Activated naive CD4-positive, alpha-beta T cell treated with Interleukin-2 at 50 U/mL for 16 hours (primary cell): Measurements from ENCODE around the gene BRINP2.
"Not testable (repeated sequence)": the region's sequence is repeated elsewhere in the genome, so short reads cannot be mapped to it uniquely, and the experiment has no call there.

Experiments
- DNase-seq: peaks from one replicate; pipeline ENCODE4 v3.0.0-alpha.2; 2020

The BRINP2 gene

GRCh38 chr1:177278626-177279390, 108.0 kb downstream of the BRINP2 start:
- DNase-seq = no peak

DNA sequence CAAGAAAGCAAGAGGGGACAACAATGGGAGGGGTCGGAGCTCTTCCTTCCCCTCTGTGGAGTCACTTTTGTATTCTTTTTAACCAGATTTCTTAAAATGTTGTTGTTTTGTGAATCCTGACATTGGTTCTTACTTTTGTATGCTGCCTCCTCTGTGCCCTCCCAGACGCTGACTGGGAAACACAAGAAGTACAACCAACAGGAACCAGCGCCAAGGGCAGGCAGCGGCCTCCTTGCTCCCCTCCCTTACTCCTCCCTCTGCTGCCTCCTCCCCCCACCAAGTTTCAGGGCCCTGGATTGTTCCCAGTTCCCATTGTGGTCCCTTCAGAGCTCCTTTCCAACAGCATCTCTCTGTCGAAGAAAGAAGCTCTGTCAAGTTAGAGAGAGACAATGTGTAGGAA, 111.1 kb downstream of the BRINP2 start:
- DNase-seq = no peak

DNA sequence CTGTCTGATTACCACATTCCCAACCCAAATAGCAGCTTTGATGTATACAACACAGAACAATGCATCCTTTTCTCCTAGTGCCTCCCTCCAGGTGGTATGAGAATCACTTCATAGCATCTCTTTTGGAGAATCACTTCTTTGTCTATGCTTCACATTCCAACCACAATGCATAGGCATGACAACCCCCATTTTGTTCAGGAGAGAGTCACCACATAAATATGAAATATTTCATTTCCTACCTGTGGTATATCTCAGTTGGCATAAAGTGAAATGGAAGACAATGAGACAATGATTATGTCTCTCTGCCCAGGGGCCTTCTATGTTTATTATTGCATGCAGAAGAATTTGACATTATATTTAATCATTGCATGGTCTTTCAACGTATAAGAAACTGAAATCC, 112.2 kb downstream of the BRINP2 start:
- no peak for DNase-seq

DNA sequence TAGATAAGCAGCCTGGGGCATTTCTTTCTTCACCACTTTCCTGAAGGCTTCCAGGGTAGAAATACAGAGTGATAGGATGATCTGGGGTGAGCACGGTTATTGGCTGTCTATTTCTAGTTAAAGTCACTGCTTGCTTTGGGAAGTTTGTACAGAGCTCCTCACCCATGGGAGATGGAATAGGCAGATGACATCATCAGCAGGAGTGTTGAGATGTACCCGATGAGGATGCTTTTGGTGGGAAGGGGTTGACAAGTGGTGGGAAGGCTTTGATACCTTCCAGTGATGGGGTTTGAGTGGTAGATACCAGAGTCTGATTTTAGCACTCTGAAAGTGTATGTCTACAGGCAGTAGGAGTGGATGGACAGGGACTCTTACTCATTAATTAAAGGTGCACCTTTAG, 112.6 kb downstream of the BRINP2 start:
- DNase-seq = no peak

DNA sequence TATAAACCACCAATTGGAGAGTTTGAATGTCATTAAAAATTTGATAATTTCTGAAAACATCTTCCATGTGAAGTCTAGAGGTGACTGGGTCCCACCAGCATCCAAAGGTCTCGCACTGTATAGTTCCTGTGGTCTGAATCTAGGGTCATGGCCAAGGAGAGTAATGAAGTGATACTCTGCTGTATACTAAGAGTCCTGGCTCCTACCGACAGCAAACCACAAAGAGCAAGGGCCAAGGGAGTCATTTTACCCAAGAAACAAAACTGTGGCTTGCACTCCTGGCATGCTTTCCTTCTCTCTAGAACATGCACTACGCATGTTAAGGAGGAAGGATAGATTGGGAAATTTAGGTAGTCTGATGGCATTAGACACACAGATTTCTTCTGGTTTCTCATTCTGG, 115.6 kb downstream of the BRINP2 start:
- DNase-seq = no peak

DNA sequence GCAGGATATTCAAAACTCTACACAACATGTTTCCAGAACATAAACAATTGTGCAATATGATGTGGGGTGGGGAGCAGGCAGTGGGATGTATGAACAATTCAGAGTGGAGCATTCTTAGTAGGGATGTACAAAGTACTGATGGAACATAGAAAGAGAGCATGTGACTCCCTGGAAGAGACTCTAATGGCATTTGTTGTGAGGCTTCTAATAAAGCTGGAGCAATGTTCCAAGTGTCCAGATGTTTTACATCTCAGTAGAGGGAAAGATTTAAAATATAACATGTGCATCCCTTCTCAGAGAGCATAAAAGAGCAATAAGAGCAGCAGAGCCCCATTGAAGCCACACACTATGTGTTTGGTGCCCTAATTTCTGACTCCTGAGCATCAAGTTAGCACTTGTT, 116.5 kb downstream of the BRINP2 start:
- DNase-seq = no peak

- no peak for DNase-seq
These were observed 117.2 kb downstream of the BRINP2 start for GRCh38 chr1:177287994-177288393.

DNA sequence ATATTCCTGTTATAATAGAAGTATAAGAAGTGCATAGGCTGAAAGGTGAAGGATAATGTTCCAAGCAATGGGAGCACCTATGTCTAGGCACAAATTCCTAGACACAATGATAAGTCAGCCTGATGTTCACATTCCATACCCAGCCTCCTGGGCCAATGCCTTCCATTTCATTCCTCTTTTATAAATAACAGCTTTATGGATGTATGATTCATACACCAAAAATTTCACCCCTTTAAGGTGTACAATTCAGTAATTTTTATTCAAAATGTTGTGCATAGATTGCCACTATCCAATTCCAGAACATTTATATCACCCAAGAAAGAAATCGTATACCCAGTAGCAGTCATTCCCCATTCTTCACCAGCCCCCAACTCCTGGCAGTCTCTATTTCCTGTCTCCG, 118.8 kb downstream of the BRINP2 start:
- no peak for DNase-seq

DNA sequence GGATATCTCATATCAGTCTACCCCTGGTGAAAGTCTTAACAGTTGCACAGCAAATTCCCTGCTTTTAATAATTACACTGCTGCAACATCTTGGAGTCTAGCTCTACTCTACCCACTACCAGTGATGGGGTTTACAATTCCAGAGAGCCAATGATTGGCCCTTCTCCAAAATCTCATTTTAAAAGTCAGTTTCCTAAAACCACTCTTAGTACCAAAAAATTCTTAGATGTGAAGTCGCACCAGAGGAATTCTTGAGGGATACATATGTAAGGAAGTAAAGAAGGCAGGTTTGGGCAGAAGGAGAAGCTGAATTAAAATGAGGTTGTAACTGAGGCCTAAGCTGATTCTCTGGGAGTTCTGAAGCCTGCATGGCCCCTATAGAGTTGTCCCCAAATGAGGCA, 129.7 kb downstream of the BRINP2 start:
- DNase-seq = no peak

- no peak for DNase-seq
These were observed 130.8 kb downstream of the BRINP2 start for GRCh38 chr1:177301425-177302124.

- no peak for DNase-seq
These were observed 131.7 kb downstream of the BRINP2 start for GRCh38 chr1:177302357-177303044.

GRCh38 chr1:177305040-177306018, 134.6 kb downstream of the BRINP2 start:
- no peak for DNase-seq

DNA sequence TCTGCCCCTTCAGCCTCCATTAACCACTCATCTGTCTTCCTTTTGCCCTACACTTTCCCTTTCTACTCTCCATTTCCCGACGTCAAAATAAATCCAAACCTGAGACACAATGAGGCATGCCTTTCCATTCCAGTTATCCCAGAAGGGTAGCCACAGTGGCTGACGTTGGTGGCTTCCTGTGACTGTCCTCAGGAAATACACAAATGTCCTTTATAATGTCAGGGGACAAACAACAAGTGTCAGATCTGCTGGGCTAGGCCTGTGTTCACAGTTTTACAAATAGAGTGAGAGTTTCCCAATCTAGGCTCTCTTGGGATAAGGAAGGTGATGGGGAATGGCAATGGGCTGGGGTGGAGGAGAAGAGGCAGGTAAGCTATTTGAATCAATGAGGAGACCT, 135.3 kb downstream of the BRINP2 start:
- DNase-seq = no peak

DNA sequence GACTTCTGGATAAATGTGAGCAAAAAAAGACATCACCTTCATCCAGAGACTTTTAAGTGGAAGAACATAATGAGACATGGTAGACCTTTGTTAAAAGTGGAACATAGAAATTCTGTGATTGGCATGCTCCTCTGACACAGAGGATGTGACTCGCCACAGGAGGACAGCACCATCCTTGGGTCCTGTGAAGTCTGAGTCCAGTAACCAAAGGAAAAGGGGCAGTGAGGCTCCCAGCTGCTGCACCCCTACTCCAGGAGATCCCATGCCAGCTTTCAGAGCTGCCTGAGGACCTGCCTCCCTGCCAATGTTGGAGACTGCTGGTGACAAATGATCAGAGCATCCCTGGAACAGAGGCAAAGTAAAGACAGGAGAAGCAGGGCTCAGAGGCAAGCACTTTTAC, 136.2 kb downstream of the BRINP2 start:
- no peak for DNase-seq

- DNase-seq = no peak
These were observed 137.0 kb downstream of the BRINP2 start for GRCh38 chr1:177307771-177308170.

GRCh38 chr1:177309880-177310279, 139.1 kb downstream of the BRINP2 start:
- DNase-seq = no peak

- no peak for DNase-seq
These were observed 139.6 kb downstream of the BRINP2 start for GRCh38 chr1:177310326-177310725.

GRCh38 chr1:177311111-177311510, 140.4 kb downstream of the BRINP2 start:
- DNase-seq = no peak

- DNase-seq = no peak
These were observed 140.8 kb downstream of the BRINP2 start for GRCh38 chr1:177311586-177311985.

DNA sequence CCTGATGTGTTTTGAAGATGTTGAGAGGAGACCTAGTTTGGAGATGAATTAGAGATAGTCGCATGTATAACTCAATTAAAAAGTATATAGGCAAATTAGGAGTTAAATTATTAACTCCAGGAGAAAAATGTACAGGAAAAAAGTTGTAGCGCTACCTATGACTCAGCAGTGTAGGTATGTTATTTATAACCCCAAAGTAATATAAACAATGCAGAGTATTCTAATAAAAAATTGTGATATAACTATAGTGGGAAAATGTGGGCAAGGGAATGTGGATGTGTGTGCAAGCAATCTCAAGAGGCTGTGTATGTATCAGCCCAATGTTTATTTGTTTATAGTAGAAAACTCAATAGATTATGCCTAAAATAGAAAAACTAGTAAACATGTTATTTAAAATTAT, 144.5 kb downstream of the BRINP2 start:
- no peak for DNase-seq

- DNase-seq = no peak
These were observed 145.0 kb downstream of the BRINP2 start for GRCh38 chr1:177315761-177316160.

GRCh38 chr1:177321434-177321833, 150.7 kb downstream of the BRINP2 start:
- not testable (repeated sequence) for DNase-seq

GRCh38 chr1:177328251-177328650, 157.5 kb downstream of the BRINP2 start:
- DNase-seq = no peak
